HG03469 (cell line): ENCODE data around the gene VPS4A.
A peak's percentile ranks its signal among the peaks of the same experiment; 100 is the strongest.

Experiments used
- ATAC-seq: cut with Tn5 transposase; IDR thresholded peaks from one replicate; pipeline ENCODE4 v1.9.1; 2021; ENCODE audit warnings: mild to moderate bottlenecking, moderate library complexity, moderate number of reproducible peaks; ENCODE audit not compliant: unreplicated experiment

VPS4A gene

GRCh38 chr16:69306031-69306430 is 5.1 kb upstream of the VPS4A start:
- ATAC-seq = no peak

- ATAC-seq = no peak
Observed at GRCh38 chr16:69307091-69307490, 4.1 kb upstream of the VPS4A start.

- no peak for ATAC-seq
Observed at GRCh38 chr16:69307856-69308255, 3.3 kb upstream of the VPS4A start.

GRCh38 chr16:69309316-69309715 is 1.8 kb upstream of the VPS4A start:
- no peak for ATAC-seq

GRCh38 chr16:69311533-69312387 is 610 bp downstream of the VPS4A start:
- ATAC-seq = peak; percentile 29

GRCh38 chr16:69313469-69313868 is 2.3 kb downstream of the VPS4A start:
- ATAC-seq = no peak

- no peak for ATAC-seq
Observed at GRCh38 chr16:69314534-69314933, 3.4 kb downstream of the VPS4A start.

GRCh38 chr16:69315486-69316311 is 4.5 kb downstream of the VPS4A start:
- ATAC-seq = no peak

GRCh38 chr16:69316595-69317034 is 5.5 kb downstream of the VPS4A start:
- ATAC-seq = no peak

- no peak for ATAC-seq
Observed at GRCh38 chr16:69318177-69318910, 7.2 kb downstream of the VPS4A start.

- ATAC-seq = no peak
Observed at GRCh38 chr16:69318911-69319289, 7.8 kb downstream of the VPS4A start.

GRCh38 chr16:69319381-69319780 is 8.2 kb downstream of the VPS4A start:
- ATAC-seq = no peak

GRCh38 chr16:69319826-69320739 is 8.9 kb downstream of the VPS4A start:
- ATAC-seq = no peak

GRCh38 chr16:69320740-69321073 is 9.6 kb downstream of the VPS4A start:
- no peak for ATAC-seq

- ATAC-seq = no peak
Observed at GRCh38 chr16:69321080-69321479, 9.9 kb downstream of the VPS4A start.

GRCh38 chr16:69322343-69322742 is 11.2 kb downstream of the VPS4A start:
- no peak for ATAC-seq

- no peak for ATAC-seq
Observed at GRCh38 chr16:69323415-69323814, 12.3 kb downstream of the VPS4A start.

- ATAC-seq = no peak
Observed at GRCh38 chr16:69324013-69324531, 12.9 kb downstream of the VPS4A start.

- no peak for ATAC-seq
Observed at GRCh38 chr16:69324585-69325253, 13.6 kb downstream of the VPS4A start.

- no peak for ATAC-seq
Observed at GRCh38 chr16:69325784-69326171, 14.6 kb downstream of the VPS4A start.
